Measurements from ENCODE around the gene DAZAP1.

DNA sequence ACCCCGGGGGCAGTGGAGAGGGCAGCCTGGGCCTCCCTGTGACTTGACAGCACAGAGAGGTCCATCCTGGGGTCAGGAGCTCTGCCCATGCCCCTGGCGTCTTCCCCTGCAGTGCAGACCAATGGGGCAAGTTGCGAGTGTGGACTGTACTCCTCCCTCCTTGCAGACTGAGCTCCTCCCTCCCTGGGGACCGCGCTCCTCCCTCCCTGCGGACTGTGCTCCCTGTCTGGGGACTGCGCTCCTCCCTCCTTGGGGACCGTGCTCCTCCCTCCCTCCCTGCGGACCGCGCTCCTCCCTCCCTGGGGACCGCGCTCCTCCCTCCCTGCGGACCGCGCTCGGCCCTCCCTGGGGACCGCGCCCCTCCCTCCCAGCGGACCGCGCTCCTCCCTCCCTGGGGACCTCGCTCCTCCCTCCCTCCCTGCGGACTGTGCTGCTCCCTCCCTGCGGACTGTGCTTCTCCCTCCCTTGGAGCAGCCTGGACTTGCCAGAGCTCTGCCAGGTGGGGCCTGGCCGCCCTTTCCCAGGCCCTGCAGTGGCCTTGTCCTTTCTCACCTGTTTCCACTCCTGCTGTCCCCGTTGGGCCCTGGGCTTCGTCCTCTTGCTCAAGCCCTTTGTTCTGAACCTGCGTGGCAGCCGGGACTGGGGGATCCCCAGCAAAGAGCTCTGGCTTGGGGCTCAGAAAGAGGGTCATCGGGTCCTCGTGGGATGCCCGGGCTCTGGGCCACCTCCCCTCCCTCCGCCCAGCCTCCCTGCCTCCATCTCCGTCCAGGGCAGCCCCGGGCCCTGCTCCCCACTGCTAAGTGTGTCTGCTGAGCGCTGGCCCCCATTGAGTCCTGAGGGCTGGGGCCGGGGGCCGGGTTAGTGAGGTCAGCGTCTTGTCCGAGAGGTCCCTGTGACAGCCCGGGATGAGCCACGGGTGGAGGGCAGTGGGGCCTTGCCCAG is 12.9 kb upstream of the DAZAP1 start:
- TF ChIP-seq, protein P1, sequence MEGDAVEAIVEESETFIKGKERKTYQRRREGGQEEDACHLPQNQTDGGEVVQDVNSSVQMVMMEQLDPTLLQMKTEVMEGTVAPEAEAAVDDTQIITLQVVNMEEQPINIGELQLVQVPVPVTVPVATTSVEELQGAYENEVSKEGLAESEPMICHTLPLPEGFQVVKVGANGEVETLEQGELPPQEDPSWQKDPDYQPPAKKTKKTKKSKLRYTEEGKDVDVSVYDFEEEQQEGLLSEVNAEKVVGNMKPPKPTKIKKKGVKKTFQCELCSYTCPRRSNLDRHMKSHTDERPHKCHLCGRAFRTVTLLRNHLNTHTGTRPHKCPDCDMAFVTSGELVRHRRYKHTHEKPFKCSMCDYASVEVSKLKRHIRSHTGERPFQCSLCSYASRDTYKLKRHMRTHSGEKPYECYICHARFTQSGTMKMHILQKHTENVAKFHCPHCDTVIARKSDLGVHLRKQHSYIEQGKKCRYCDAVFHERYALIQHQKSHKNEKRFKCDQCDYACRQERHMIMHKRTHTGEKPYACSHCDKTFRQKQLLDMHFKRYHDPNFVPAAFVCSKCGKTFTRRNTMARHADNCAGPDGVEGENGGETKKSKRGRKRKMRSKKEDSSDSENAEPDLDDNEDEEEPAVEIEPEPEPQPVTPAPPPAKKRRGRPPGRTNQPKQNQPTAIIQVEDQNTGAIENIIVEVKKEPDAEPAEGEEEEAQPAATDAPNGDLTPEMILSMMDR (conservative IDR thresholded peaks at IDR 0.05; ENCODE audit: low read depth, low read length) = no peak
- TF ChIP-seq EZH2 (IDR thresholded peaks at IDR 0.05; ENCODE audit: low read length, unreplicated experiment) = no peak
- TF ChIP-seq EZH2phosphoT487 (IDR thresholded peaks at IDR 0.05; ENCODE audit: borderline replicate concordance, low read length) = no peak
